ENCODE data around the gene PPIP5K1. TPM values are rescaled to one million over a fixed set of nuclear protein-coding genes. Genes with fewer than 3 reads are reported as not detected.

PPIP5K1 gene
- total and polyA plus RNA-seq, 2 of the 4 experiments (the other 2 are of a cell fraction), result 12.7 to 14.2 TPM

GRCh38 chr15:43531018-43531670 is 58.9 kb downstream of the PPIP5K1 start:
- Histone ChIP-seq H2BK20ac (ENCODE audit: low read depth, low read length) (no peak overlapping the region), H2AK9ac (replicated peaks; ENCODE audit: low read depth, low read length, poor library complexity) (no peak overlapping the region), H3K4me1 (ENCODE audit: control insufficient read depth, insufficient read depth, low read length) (peaks cover 3% of the 10 kb centered on the region), H3K9me1 (ENCODE audit: insufficient read depth, low read length) (peaks cover 11% of the 10 kb centered on the region), H3K79me1 (ENCODE audit: low read depth in 1 of 2, low read length in 2 of 2) (peaks cover 0 to 22% of the 10 kb centered on the region in 2 experiments; a peak in 2 of 4 replicates), H2BK5ac (ENCODE audit: low read depth, low read length, poor library complexity, severe bottlenecking) (no peak overlapping the region), H3K14ac (replicated peaks; ENCODE audit: low read depth, low read length) (no peak overlapping the region), H3K27ac (ENCODE audit: insufficient read depth, low read length) (no peak overlapping the region), H2AFZ (replicated peaks; ENCODE audit: low read length, poor library complexity) (no peak overlapping the region), H3K18ac (ENCODE audit: low read depth, low read length) (no peak overlapping the region), H3K23ac (ENCODE audit: low read depth, low read length) (no peak overlapping the region), H2BK15ac (ENCODE audit: low read depth, low read length) (no peak overlapping the region), H2BK120ac (ENCODE audit: low read depth, low read length) (no peak overlapping the region), H3K4me2 (ENCODE audit: low read depth, low read length) (no peak overlapping the region), H4K8ac (ENCODE audit: low read depth in 2 of 2, low read length in 2 of 2) (no peak overlapping the region), H3K4ac (ENCODE audit: low read depth, low read length) (no peak overlapping the region), H4K20me1 (ENCODE audit: insufficient read depth, low read length) (peaks cover 11% of the 10 kb centered on the region), H3K56ac (ENCODE audit: extremely low read depth, insufficient read depth, low read length) (no peak overlapping the region), H4K5ac (ENCODE audit: low read depth, low read length) (no peak overlapping the region), H2AK5ac (ENCODE audit: low read depth, low read length) (no peak overlapping the region), H3K9ac (ENCODE audit: low read depth, low read length) (no peak overlapping the region), H3K36me3 (ENCODE audit: control insufficient read depth, insufficient read depth, low read length) (peaks cover 28% of the 10 kb centered on the region), H3K4me3 (ENCODE audit: insufficient read depth, low read depth, low read length) (no peak overlapping the region), H3K27me3 (ENCODE audit: control insufficient read depth, insufficient read depth, low read length) (no peaks in the 10 kb centered on the region), H4K91ac (ENCODE audit: insufficient read depth, low read depth, low read length) (no peak overlapping the region), H3K9me3 (ENCODE audit: control insufficient read depth, insufficient read depth, low read length) (no peaks in the 10 kb centered on the region)
- ATAC-seq (ENCODE audit: low read depth) (peak; percentile 9; the same call in 1 of the 2 replicates), DNase-seq (no peak)
- intact Hi-C loops (cut with micrococcal nuclease) (no loop called here), dilution Hi-C loops (cut with HindIII; ENCODE audit: low sequenced_read_pairs, unreplicated experiment) (no loop called here), in situ Hi-C loops (cut with MboI; ENCODE audit: low sequenced_read_pairs) (no loop called here)
- WGBS, 2 experiments (ENCODE audit: extremely low coverage in 2 of 2, insufficient read length in 1 of 2), result no CpG with 5 or more reads among the region's 7 CpGs
- POLR2A ChIA-PET (ENCODE audit: unreplicated experiment), result no interaction called here
- CTCF ChIA-PET, result no interaction called here
- TF ChIP-seq CTCF (conservative IDR thresholded peaks at IDR 0.05; ENCODE audit: low read depth, low read length) (no peak), SMC3 (IDR thresholded peaks at IDR 0.05; ENCODE audit: low read depth, low read length) (no peak), BHLHE40 (IDR thresholded peaks at IDR 0.05; ENCODE audit: low read depth, low read length) (no peak), RFX5 (IDR thresholded peaks at IDR 0.05; ENCODE audit: low read depth, low read length) (no peak), POLR2A (IDR thresholded peaks at IDR 0.05; ENCODE audit: low read depth, low read length) (no peak), RAD21 (IDR thresholded peaks at IDR 0.05; ENCODE audit: low read length) (no peak), ELK1 (IDR thresholded peaks at IDR 0.05; ENCODE audit: borderline replicate concordance, low read depth, low read length) (no peak), RCOR1 (IDR thresholded peaks at IDR 0.05; ENCODE audit: insufficient replicate concordance, low read length) (no peak), FOS (IDR thresholded peaks at IDR 0.05; ENCODE audit: low read depth, low read length) (no peak), MAZ (IDR thresholded peaks at IDR 0.05; ENCODE audit: borderline replicate concordance, low read depth, low read length) (no peak), USF2 (IDR thresholded peaks at IDR 0.05; ENCODE audit: low read depth, low read length) (no peak), CHD1 (IDR thresholded peaks at IDR 0.05; ENCODE audit: low read depth, low read length) (no peak), MXI1 (IDR thresholded peaks at IDR 0.05; ENCODE audit: borderline replicate concordance, low read depth, low read length) (no peak), MAFK (IDR thresholded peaks at IDR 0.05; ENCODE audit: low read depth, low read length) (no peak), NFE2L2 (IDR thresholded peaks at IDR 0.05; ENCODE audit: low read depth, low read length) (no peak), CEBPB (IDR thresholded peaks at IDR 0.05; ENCODE audit: low read depth, low read length) (no peak)
- BruUV-seq (replicated peaks), result TSS peak; percentile 38
